ENCODE results near the gene SDF4.
A peak's percentile ranks its signal among the peaks of the same experiment; 100 is the strongest.

SDF4 gene, protein sequence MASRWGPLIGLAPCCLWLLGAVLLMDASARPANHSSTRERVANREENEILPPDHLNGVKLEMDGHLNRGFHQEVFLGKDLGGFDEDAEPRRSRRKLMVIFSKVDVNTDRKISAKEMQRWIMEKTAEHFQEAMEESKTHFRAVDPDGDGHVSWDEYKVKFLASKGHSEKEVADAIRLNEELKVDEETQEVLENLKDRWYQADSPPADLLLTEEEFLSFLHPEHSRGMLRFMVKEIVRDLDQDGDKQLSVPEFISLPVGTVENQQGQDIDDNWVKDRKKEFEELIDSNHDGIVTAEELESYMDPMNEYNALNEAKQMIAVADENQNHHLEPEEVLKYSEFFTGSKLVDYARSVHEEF

GRCh38 chr1:1231400-1232207 lies at the start of gene SDF4:
Gene SDF4, minus strand, starts transcription at chr1:1232001. Its CDS starts 3,229 bp downstream, at chr1:1228772.
- peak; percentile 98 for DNase-seq (ENCODE audit: low read depth)

GRCh38 chr1:1280782-1281481 lies 49.1 kb upstream of the SDF4 start:
- Histone ChIP-seq H3K9ac (ENCODE audit: low read length) (no peak overlapping the region), H3K27me3 (replicated peaks; ENCODE audit: control insufficient read depth, insufficient read depth, low read length) (peaks cover 14% of the 10 kb centered on the region)
- no peak for DNase-seq (ENCODE audit: low read depth)

More at GRCh38 chr1:1231400-1232207, at the start of gene SDF4:
- Histone ChIP-seq H3K4me1 (ENCODE audit: control insufficient read depth, insufficient read depth, low read length) (peaks cover 22% of the 10 kb centered on the region), H3K4me3 (ENCODE audit: low read length) (peak within 1 kb of the TSS; percentile 87), H3K27me3 (replicated peaks; ENCODE audit: control insufficient read depth, insufficient read depth, low read length) (no peaks in the 10 kb centered on the region), H3K9me3 (ENCODE audit: control insufficient read depth, low read length) (no peaks in the 10 kb centered on the region), H3K9ac (ENCODE audit: low read length) (peak within 1 kb of the TSS; percentile 94), H3K36me3 (ENCODE audit: control insufficient read depth, insufficient read depth, low read length, severe bottlenecking) (peaks cover 20% of the 10 kb centered on the region)

DNA sequence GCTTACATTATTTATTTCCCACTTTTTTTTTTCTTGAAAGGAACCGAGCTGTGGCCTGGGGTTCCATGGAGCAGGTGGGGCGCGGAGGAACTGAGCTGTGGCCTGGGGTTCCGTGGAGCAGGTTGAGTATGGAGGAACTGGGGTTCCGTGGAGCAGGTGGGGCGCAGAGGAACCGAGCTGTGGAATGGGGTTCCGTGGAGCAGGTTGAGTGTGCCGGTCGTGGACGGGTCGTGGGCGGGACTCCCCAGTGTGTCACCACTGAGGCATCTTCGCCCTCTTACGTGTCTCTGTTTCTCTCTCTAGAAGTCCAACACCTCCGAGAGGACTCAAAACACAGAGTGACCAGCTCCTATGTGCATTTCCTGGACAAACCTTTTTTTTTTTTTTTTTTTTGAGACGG lies 47.2 kb upstream of the SDF4 start:
- Histone ChIP-seq H3K36me3 (ENCODE audit: control insufficient read depth, insufficient read depth, low read length, severe bottlenecking) (no peaks in the 10 kb centered on the region), H3K9ac (ENCODE audit: low read length) (no peak overlapping the region)

More at GRCh38 chr1:1280782-1281481, 49.1 kb upstream of the SDF4 start:
- Histone ChIP-seq H3K4me1 (ENCODE audit: control insufficient read depth, insufficient read depth, low read length) (no peaks in the 10 kb centered on the region), H3K9me3 (ENCODE audit: control insufficient read depth, low read length) (no peaks in the 10 kb centered on the region), H3K4me3 (ENCODE audit: low read length) (no peak overlapping the region), H3K36me3 (ENCODE audit: control insufficient read depth, insufficient read depth, low read length, severe bottlenecking) (no peaks in the 10 kb centered on the region)

DNA sequence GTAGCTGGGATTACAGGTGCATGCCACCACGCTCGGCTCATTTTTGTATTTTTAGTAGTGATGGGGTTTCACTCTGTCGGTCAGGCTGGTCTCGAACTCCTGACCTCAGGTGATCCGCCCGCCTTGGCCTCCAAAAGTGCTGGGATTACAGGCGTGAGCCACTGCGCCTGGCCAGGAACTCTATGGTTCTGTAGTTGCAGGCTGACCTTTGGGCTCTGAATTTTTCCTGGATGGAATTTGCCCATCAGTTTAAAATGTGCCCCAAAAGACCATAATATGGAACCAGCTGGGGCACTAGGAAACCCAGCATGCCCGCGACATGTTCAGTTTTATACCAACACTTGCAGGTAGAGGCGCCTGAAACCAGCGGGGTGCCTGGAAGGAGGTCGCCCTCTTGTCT lies 46.8 kb upstream of the SDF4 start:
- Histone ChIP-seq H3K9ac (ENCODE audit: low read length) (no peak overlapping the region), H3K4me1 (ENCODE audit: control insufficient read depth, insufficient read depth, low read length) (peaks cover 6% of the 10 kb centered on the region), H3K27me3 (replicated peaks; ENCODE audit: control insufficient read depth, insufficient read depth, low read length) (no peaks in the 10 kb centered on the region), H3K36me3 (ENCODE audit: control insufficient read depth, insufficient read depth, low read length, severe bottlenecking) (no peaks in the 10 kb centered on the region), H3K9me3 (ENCODE audit: control insufficient read depth, low read length) (no peaks in the 10 kb centered on the region), H3K4me3 (ENCODE audit: low read length) (no peak overlapping the region)
- DNase-seq (ENCODE audit: low read depth) = no peak

More for the DNA sequence above, 47.2 kb upstream of the SDF4 start:
- Histone ChIP-seq H3K27me3 (replicated peaks; ENCODE audit: control insufficient read depth, insufficient read depth, low read length) (no peaks in the 10 kb centered on the region), H3K4me1 (ENCODE audit: control insufficient read depth, insufficient read depth, low read length) (peaks cover 6% of the 10 kb centered on the region), H3K4me3 (ENCODE audit: low read length) (no peak overlapping the region), H3K9me3 (ENCODE audit: control insufficient read depth, low read length) (no peaks in the 10 kb centered on the region)
- DNase-seq (ENCODE audit: low read depth) = no peak

DNA sequence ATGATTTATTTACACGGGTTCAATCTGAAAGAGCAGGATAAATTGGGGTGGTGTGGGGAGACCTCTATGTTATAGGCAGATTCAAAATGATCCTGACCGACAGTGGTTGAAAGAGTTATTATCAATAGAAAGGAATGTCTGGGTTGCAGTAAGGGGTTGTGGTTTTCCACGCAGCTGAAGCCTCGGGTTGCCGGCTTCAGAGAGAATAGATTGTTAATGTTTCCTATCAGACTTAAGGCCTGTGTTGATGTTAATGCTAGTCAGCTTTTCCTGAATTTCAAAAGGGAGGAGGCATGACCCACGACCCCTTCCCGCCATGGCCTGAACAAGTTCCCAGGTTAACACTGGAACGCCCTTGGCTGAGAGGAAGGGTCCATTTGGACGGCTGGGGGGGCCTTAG lies 44.0 kb upstream of the SDF4 start:
- DNase-seq (ENCODE audit: low read depth) = no peak
- Histone ChIP-seq H3K4me1 (ENCODE audit: control insufficient read depth, insufficient read depth, low read length) (peaks cover 23% of the 10 kb centered on the region), H3K4me3 (ENCODE audit: low read length) (no peak overlapping the region), H3K9ac (ENCODE audit: low read length) (no peak overlapping the region), H3K36me3 (ENCODE audit: control insufficient read depth, insufficient read depth, low read length, severe bottlenecking) (no peaks in the 10 kb centered on the region), H3K27me3 (replicated peaks; ENCODE audit: control insufficient read depth, insufficient read depth, low read length) (no peaks in the 10 kb centered on the region), H3K9me3 (ENCODE audit: control insufficient read depth, low read length) (no peaks in the 10 kb centered on the region)

- H3K36me3 ChIP-seq (ENCODE audit: control insufficient read depth, insufficient read depth, low read length, severe bottlenecking) = no peaks in the 10 kb centered on the region
- peak overlapping the region; percentile 85 for H3K9ac ChIP-seq (ENCODE audit: low read length)
- H3K4me3 ChIP-seq (ENCODE audit: low read length) = peak overlapping the region; percentile 84
- H3K27me3 ChIP-seq (replicated peaks; ENCODE audit: control insufficient read depth, insufficient read depth, low read length) = no peaks in the 10 kb centered on the region
- no peak for DNase-seq (ENCODE audit: low read depth)
- peaks cover 32% of the 10 kb centered on the region for H3K4me1 ChIP-seq (ENCODE audit: control insufficient read depth, insufficient read depth, low read length)
- no peaks in the 10 kb centered on the region for H3K9me3 ChIP-seq (ENCODE audit: control insufficient read depth, low read length)
These were observed 43.2 kb upstream of the SDF4 start for GRCh38 chr1:1274931-1275431.

- Histone ChIP-seq H3K9ac (ENCODE audit: low read length) (peak overlapping the region; percentile 85), H3K4me1 (ENCODE audit: control insufficient read depth, insufficient read depth, low read length) (peaks cover 32% of the 10 kb centered on the region), H3K27me3 (replicated peaks; ENCODE audit: control insufficient read depth, insufficient read depth, low read length) (no peaks in the 10 kb centered on the region), H3K36me3 (ENCODE audit: control insufficient read depth, insufficient read depth, low read length, severe bottlenecking) (no peaks in the 10 kb centered on the region), H3K9me3 (ENCODE audit: control insufficient read depth, low read length) (no peaks in the 10 kb centered on the region), H3K4me3 (ENCODE audit: low read length) (peak overlapping the region; percentile 84)
- DNase-seq (ENCODE audit: low read depth) = no peak
These were observed 42.6 kb upstream of the SDF4 start for GRCh38 chr1:1274299-1274930.

GRCh38 chr1:1273512-1274298 lies 41.9 kb upstream of the SDF4 start, which contains the start of gene UBE2J2:
Gene UBE2J2, minus strand, starts transcription at chr1:1273854. Its CDS starts 5,862 bp downstream, at chr1:1267992.
- Histone ChIP-seq H3K9me3 (ENCODE audit: control insufficient read depth, low read length) (no peaks in the 10 kb centered on the region), H3K4me3 (ENCODE audit: low read length) (peak within 1 kb of the TSS; percentile 84), H3K36me3 (ENCODE audit: control insufficient read depth, insufficient read depth, low read length, severe bottlenecking) (no peaks in the 10 kb centered on the region), H3K9ac (ENCODE audit: low read length) (peak within 1 kb of the TSS; percentile 97), H3K4me1 (ENCODE audit: control insufficient read depth, insufficient read depth, low read length) (peaks cover 32% of the 10 kb centered on the region), H3K27me3 (replicated peaks; ENCODE audit: control insufficient read depth, insufficient read depth, low read length) (no peaks in the 10 kb centered on the region)
- DNase-seq (ENCODE audit: low read depth) = peak; percentile 97

DNA sequence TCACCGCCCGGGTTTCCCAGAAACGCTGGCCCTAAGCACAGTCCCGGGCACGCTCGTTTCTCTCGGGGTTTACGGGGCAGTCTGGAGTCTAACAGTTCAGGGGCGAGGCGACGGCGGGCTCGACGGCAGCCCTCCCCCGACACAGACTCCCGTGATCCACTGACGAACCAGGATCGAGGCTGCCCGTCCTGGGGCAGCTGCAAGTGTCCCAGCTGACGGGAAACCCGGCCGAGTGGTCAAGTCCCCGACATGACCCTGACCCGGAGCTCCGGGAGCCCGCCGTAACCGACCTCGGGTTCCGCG lies 41.4 kb upstream of the SDF4 start:
- Histone ChIP-seq H3K4me3 (ENCODE audit: low read length) (peak overlapping the region; percentile 84), H3K27me3 (replicated peaks; ENCODE audit: control insufficient read depth, insufficient read depth, low read length) (no peaks in the 10 kb centered on the region), H3K36me3 (ENCODE audit: control insufficient read depth, insufficient read depth, low read length, severe bottlenecking) (peaks cover under 1% of the 10 kb centered on the region), H3K4me1 (ENCODE audit: control insufficient read depth, insufficient read depth, low read length) (peaks cover 32% of the 10 kb centered on the region), H3K9ac (ENCODE audit: low read length) (peak overlapping the region; percentile 97), H3K9me3 (ENCODE audit: control insufficient read depth, low read length) (no peaks in the 10 kb centered on the region)
- DNase-seq (ENCODE audit: low read depth) = peak; percentile 45
